H1 (cell line): ENCODE data around the gene LRRC3C. TPM values are rescaled to one million over a fixed set of nuclear protein-coding genes. Genes with fewer than 3 reads are reported as not detected.

Experiments used
- CTCF ChIA-PET: fragments of 300-600 bp; sonication (Branson Sonifier 250); formaldehyde crosslinking; loops from one replicate; lab custom pipeline; 2021; ENCODE audit not compliant: partially characterized antibody; lab: Charles Lee
- POLR2A ChIA-PET: fragments of 300-600 bp; sonication (Branson Sonifier 250); formaldehyde crosslinking; loops from one replicate; lab custom pipeline; 2021; ENCODE audit warnings: inconsistent platforms; ENCODE audit not compliant: partially characterized antibody; lab: Charles Lee
- DNase-seq, 2 experiments: peaks; one replicate each; pipeline versions ENCODE4 v3.0.0 to v3.0.0-alpha.2; 2010 to 2022; ENCODE audit warnings: low spot score in 2 of 2, low read depth in 1 of 2, mixed read lengths in 1 of 2
- FAIRE-seq: peaks from 2 replicates; lab custom pipeline; 2011; peaks lifted over from hg19 to GRCh38; lab: Jason Lieb, UNC
- H2AFZ ChIP-seq: 2 replicates; pipeline ENCODE4 v1.8.1; 2012; ENCODE audit warnings: low read length, inconsistent platforms
- H2AK5ac ChIP-seq: 2 replicates; pipeline ENCODE4 v1.6.1; 2013; ENCODE audit warnings: low read depth, low read length
- H2BK120ac ChIP-seq: replicated peaks from 2 replicates; pipeline ENCODE3; 2013; ENCODE audit warnings: low read depth, low read length, inconsistent platforms
- H2BK12ac ChIP-seq: 2 replicates; pipeline ENCODE4 v1.6.1; 2013; ENCODE audit warnings: low read depth, low read length
- H2BK15ac ChIP-seq: 2 replicates; pipeline ENCODE4 v1.6.1; 2013; ENCODE audit warnings: low read length
- H2BK20ac ChIP-seq: 2 replicates; pipeline ENCODE4 v1.6.1; 2013; ENCODE audit warnings: low read length
- H2BK5ac ChIP-seq: 2 replicates; pipeline ENCODE4 v1.6.1; 2013; ENCODE audit warnings: low read depth, low read length
- H3K14ac ChIP-seq: 2 replicates; pipeline ENCODE4 v1.6.1; 2013; ENCODE audit warnings: inconsistent platforms; ENCODE audit not compliant: insufficient read length
- H3K18ac ChIP-seq: 2 replicates; pipeline ENCODE4 v1.6.1; 2013; ENCODE audit warnings: low read length; ENCODE audit errors: extremely low read depth
- H3K23ac ChIP-seq: 2 replicates; pipeline ENCODE4 v1.6.1; 2013; ENCODE audit warnings: inconsistent platforms; ENCODE audit not compliant: insufficient read length
- H3K23me2 ChIP-seq: 2 replicates; pipeline ENCODE4 v1.6.1; 2013; ENCODE audit warnings: low read depth, low read length
- H3K27ac ChIP-seq: 2 replicates; pipeline ENCODE4 v1.6.1; 2011; ENCODE audit warnings: low read depth, low read length, inconsistent platforms
- H3K27me3 ChIP-seq, 4 experiments: replicated peaks in 1 of 4; 1 replicate in 1 of 4; 2 replicates in 3 of 4; pipeline versions ENCODE4 v1.6.1 to v1.8.1; 2011 to 2013; ENCODE audit warnings: low read length in 3 of 4, mild to moderate bottlenecking in 3 of 4, inconsistent platforms in 2 of 4, mixed read lengths in 2 of 4, moderate library complexity in 1 of 4; ENCODE audit not compliant: control insufficient read depth in 3 of 4, insufficient read depth in 3 of 4; ENCODE audit errors: extremely low read depth in 1 of 4
- H3K36me3 ChIP-seq, 4 experiments: 2 replicates each; pipeline versions ENCODE4 v1.6.1 to v1.8.1; 2011 to 2013; ENCODE audit warnings: mild to moderate bottlenecking in 4 of 4, low read length in 3 of 4, moderate library complexity in 2 of 4, control low read depth in 1 of 4, inconsistent platforms in 1 of 4; ENCODE audit not compliant: insufficient read depth in 4 of 4, control insufficient read depth in 2 of 4
- H3K4ac ChIP-seq: replicated peaks from 2 replicates; pipeline ENCODE3; 2013; ENCODE audit warnings: low read length, low read depth, mixed read lengths, inconsistent platforms; ENCODE audit not compliant: insufficient read length
- H3K4me1 ChIP-seq, 4 experiments: replicated peaks in 1 of 4; 1 replicate in 1 of 4; 2 replicates in 3 of 4; pipeline versions ENCODE4 v1.6.1 to v1.8.1; 2011 to 2013; ENCODE audit warnings: low read length in 3 of 4, inconsistent platforms in 2 of 4, mixed read lengths in 1 of 4; ENCODE audit not compliant: insufficient read depth in 4 of 4, control insufficient read depth in 3 of 4
- H3K4me2 ChIP-seq, 2 experiments: 2 replicates each; pipeline versions ENCODE4 v1.6.1 to v1.8.1; 2011 to 2013; ENCODE audit warnings: low read depth in 2 of 2, low read length in 2 of 2, control low read depth in 1 of 2, inconsistent platforms in 1 of 2, mild to moderate bottlenecking in 1 of 2; ENCODE audit not compliant: insufficient read depth in 1 of 2
- H3K4me3 ChIP-seq, 4 experiments: fragments of 200-600, 300-600 bp in 1 of 4; sonication (generic), shearing (Covaris generic), sonication (Bioruptor Twin) in 1 of 4; 2 replicates each; pipeline versions ENCODE4 v1.5.1 to v1.8.1; 2011 to 2016; ENCODE audit warnings: low read length in 4 of 4, low read depth in 3 of 4, control low read depth in 2 of 4, inconsistent platforms in 2 of 4, mild to moderate bottlenecking in 2 of 4, mixed read lengths in 1 of 4, moderate library complexity in 1 of 4; ENCODE audit not compliant: insufficient read depth in 2 of 4; ENCODE audit errors: extremely low read depth in 1 of 4
- H3K56ac ChIP-seq: replicated peaks from 2 replicates; pipeline ENCODE3; 2013; ENCODE audit warnings: low read depth, mild to moderate bottlenecking, mixed read lengths, low read length, inconsistent platforms; ENCODE audit not compliant: insufficient read length
- H3K79me1 ChIP-seq: 2 replicates; pipeline ENCODE4 v1.6.1; 2013; ENCODE audit warnings: low read depth, low read length, control low read depth
- H3K79me2 ChIP-seq, 2 experiments: 2 replicates each; pipeline versions ENCODE4 v1.6.1 to v1.8.1; 2012 to 2013; ENCODE audit warnings: low read length in 2 of 2, mild to moderate bottlenecking in 2 of 2, inconsistent platforms in 1 of 2; ENCODE audit not compliant: insufficient read depth in 2 of 2, control insufficient read depth in 1 of 2
- H3K9ac ChIP-seq, 4 experiments: replicated peaks in 1 of 4; 1 replicate in 1 of 4; 2 replicates in 3 of 4; pipeline versions ENCODE4 v1.6.1 to v1.8.1; 2011 to 2013; ENCODE audit warnings: low read depth in 3 of 4, low read length in 3 of 4, control low read depth in 2 of 4, mild to moderate bottlenecking in 2 of 4, moderate library complexity in 2 of 4, inconsistent platforms in 1 of 4; ENCODE audit errors: extremely low read depth in 1 of 4
- H3K9me3 ChIP-seq, 2 experiments: 2 replicates each; pipeline versions ENCODE4 v1.6.1 to v1.8.1; 2012 to 2013; ENCODE audit warnings: mild to moderate bottlenecking in 2 of 2, moderate library complexity in 2 of 2, control low read depth in 1 of 2, inconsistent platforms in 1 of 2, low read depth in 1 of 2, low read length in 1 of 2, mixed read lengths in 1 of 2; ENCODE audit not compliant: insufficient read depth in 2 of 2
- H4K20me1 ChIP-seq, 2 experiments: replicated peaks in 1 of 2; 2 replicates each; pipeline versions ENCODE3 to v1.8.1; 2011 to 2013; ENCODE audit warnings: inconsistent platforms in 2 of 2, low read length in 2 of 2, mild to moderate bottlenecking in 1 of 2; ENCODE audit not compliant: insufficient read depth in 2 of 2, control insufficient read depth in 1 of 2
- H4K5ac ChIP-seq: 2 replicates; pipeline ENCODE4 v1.6.1; 2013; ENCODE audit warnings: low read length, low read depth, mixed read lengths, inconsistent platforms; ENCODE audit not compliant: insufficient read length
- H4K8ac ChIP-seq: 2 replicates; pipeline ENCODE4 v1.8.0; 2013; ENCODE audit warnings: mild to moderate bottlenecking, moderate library complexity, low read length, inconsistent platforms; ENCODE audit not compliant: insufficient read depth; ENCODE audit errors: extremely low read depth
- H4K91ac ChIP-seq: replicated peaks from 2 replicates; pipeline ENCODE3; 2013; ENCODE audit warnings: low read length, mixed read lengths, inconsistent platforms; ENCODE audit not compliant: insufficient read length
- CBX5 ChIP-seq: fragments of 300-800, 300-1000 bp; sonication (generic); IDR thresholded peaks from 2 replicates; pipeline ENCODE4 v1.7.1; 2016; ENCODE audit warnings: antibody characterized with exemption, low read length, low read depth
- CREB1 ChIP-seq: IDR thresholded peaks from 2 replicates; pipeline ENCODE4 v1.6.1; 2012; ENCODE audit warnings: inconsistent platforms
- EZH2 ChIP-seq: fragments of 200-600 bp; sonication (generic); IDR thresholded peaks from 2 replicates; pipeline ENCODE4 v1.7.1; 2012; ENCODE audit warnings: low read depth, mild to moderate bottlenecking, moderate library complexity, low read length, inconsistent platforms; ENCODE audit not compliant: severe bottlenecking
- FOSL1 ChIP-seq: IDR thresholded peaks from 2 replicates; pipeline ENCODE4 v1.6.1; 2011; ENCODE audit warnings: mild to moderate bottlenecking, low read depth, low read length, moderate library complexity; ENCODE audit not compliant: insufficient read depth
- KDM1A ChIP-seq: fragments of 200-600, 300-600 bp; sonication (generic); IDR thresholded peaks from 2 replicates; pipeline ENCODE4 v1.7.1; 2016; ENCODE audit warnings: mild to moderate bottlenecking, low read length, borderline replicate concordance
- KDM4A ChIP-seq: IDR thresholded peaks from one replicate; pipeline ENCODE4 v1.7.1; 2012; ENCODE audit warnings: low read depth, mild to moderate bottlenecking, moderate library complexity, low read length, inconsistent platforms; ENCODE audit not compliant: severe bottlenecking
- POLR2AphosphoS5 ChIP-seq: IDR thresholded peaks from 2 replicates; pipeline ENCODE4 v1.6.1; 2011; ENCODE audit warnings: low read depth, low read length
- RBBP5 ChIP-seq: IDR thresholded peaks from 2 replicates; pipeline ENCODE4 v1.7.1; 2012; ENCODE audit warnings: low read depth, mild to moderate bottlenecking, inconsistent platforms, low read length, moderate library complexity, borderline replicate concordance
- SIRT6 ChIP-seq: IDR thresholded peaks from one replicate; pipeline ENCODE4 v1.7.1; 2012; ENCODE audit warnings: low read length, inconsistent platforms
- TAF7 ChIP-seq: optimal IDR thresholded peaks from 2 replicates; pipeline ENCODE3; 2011; ENCODE audit warnings: low read depth, mild to moderate bottlenecking, inconsistent platforms, low read length, moderate library complexity, borderline replicate concordance
- TBP ChIP-seq: IDR thresholded peaks from 2 replicates; pipeline ENCODE4 v1.6.1; 2011; ENCODE audit warnings: low read depth, low read length, improper control_type of control experiment
- TCF12 ChIP-seq: IDR thresholded peaks from 2 replicates; pipeline ENCODE4 v1.6.1; 2011; ENCODE audit warnings: low read depth, mild to moderate bottlenecking, low read length
- TEAD4 ChIP-seq: IDR thresholded peaks from 2 replicates; pipeline ENCODE4 v1.6.1; 2012; ENCODE audit warnings: low read depth, low read length, inconsistent platforms, mixed read lengths
- WGBS, 2 experiments: shearing (Covaris generic) in 1 of 2; methylation state at CpG; one replicate each; pipeline versions ENCODE4 v1.1.6 to v1.1.7; 2013 to 2015; ENCODE audit warnings: low lambda C conversion rate in 2 of 2, mixed read lengths in 2 of 2, inconsistent platforms in 1 of 2, low coverage in 1 of 2, missing lambda C conversion rate in 1 of 2; ENCODE audit not compliant: insufficient replicate concordance in 2 of 2, insufficient coverage in 1 of 2, insufficient read length in 1 of 2; ENCODE audit errors: extremely low coverage in 1 of 2, missing lambda C conversion rate in 1 of 2; 5-methylcytosine and 5-hydroxymethylcytosine counted together
- polyA plus RNA-seq, 7 experiments: library from polyadenylated mRNA; depleted of rRNA in 3 of 7; stranded (reverse) in 5 of 7; unstranded in 2 of 7; fragments of >200 nt in 5 of 7; fragments of 200-250 nt in 2 of 7; gene quantifications; 1 replicate in 5 of 7; 2 replicates in 1 of 7; 4 replicates in 1 of 7; pipeline versions ENCODE4 v1.2.1 to v1.2.3, GENCODE V29; 2011 to 2013; ENCODE audit warnings: missing spikeins in 2 of 7, mixed read lengths in 2 of 7
- total RNA-seq: library from RNA; stranded (reverse); fragmentation: NEBNext Ultra II Directional; extraction: Animal tissue kit (Norgen Biotek cat#: 25700); gene quantifications from 2 replicates; pipeline ENCODE4 v1.2.1, GENCODE V29; 2021

The LRRC3C gene
- total and polyA plus RNA-seq, 2 of the 8 experiments (the other 6 are each of a cell fraction or from before 2014, with no cell fraction given) = not detected

GRCh38 chr17:39963829-39964228 lies 36.3 kb downstream of the LRRC3C start:
- Histone ChIP-seq H3K56ac (no peak overlapping the region), H4K91ac (no peak overlapping the region), H2BK15ac (no peak overlapping the region), H3K14ac (no peak overlapping the region), H3K4ac (no peak overlapping the region), H4K5ac (no peak overlapping the region), H2BK20ac (no peak overlapping the region), H3K9ac (no peak overlapping the region), H4K8ac (no peak overlapping the region), H3K79me2 (no peaks in the 10 kb centered on the region), H3K4me2 (no peak overlapping the region), H2BK12ac (no peak overlapping the region), H3K23me2 (no peaks in the 10 kb centered on the region; the same call in 1 of the 2 replicates), H3K18ac (no peak overlapping the region), H3K23ac (no peak overlapping the region), H3K27ac (no peak overlapping the region), H2AFZ (no peak overlapping the region), H3K79me1 (no peaks in the 10 kb centered on the region), H2AK5ac (no peak overlapping the region), H4K20me1 (no peaks in the 10 kb centered on the region), H2BK5ac (no peak overlapping the region), H3K4me3 (no peak overlapping the region), H3K4me1 (peaks cover 0 to 3% (median 1%) of the 10 kb centered on the region in 4 experiments; a peak in 2 of 7 replicates), H2BK120ac (no peak overlapping the region), H3K9me3 (no peaks in the 10 kb centered on the region), H3K36me3 (no peaks in the 10 kb centered on the region), H3K27me3 (no peaks in the 10 kb centered on the region; a peak in 1 of 7 replicates)
- FAIRE-seq (no peak), DNase-seq (no peak)
- ChIA-PET POLR2A (interaction anchor here (1.4 to 1.8 kb wide), 2 partner anchors 10 to 12 kb away, joined by 3 read pairs; no protein-coding TSS in a partner anchor), CTCF (interaction anchor here (0.7 to 1.2 kb wide), 2 partner anchors 9 to 310 kb away, joined by 3 read pairs; no protein-coding TSS in a partner anchor)
- 85% methylated on average over 6 of the region's 6 CpGs; no CpG with 5 or more reads in 1 of the 2 experiments for WGBS, 2 experiments
- no peak for TF ChIP-seq CBX5
- TF ChIP-seq CREB1 = no peak
- no peak for TF ChIP-seq EZH2
- no peak for TF ChIP-seq TBP
- no peak for TF ChIP-seq KDM4A
- TF ChIP-seq TCF12 = no peak
- TF ChIP-seq POLR2AphosphoS5 = no peak
- TF ChIP-seq TAF7 = no peak
- TF ChIP-seq KDM1A = no peak
- no peak for TF ChIP-seq TEAD4
- TF ChIP-seq RBBP5 = no peak
- TF ChIP-seq FOSL1 = no peak
- TF ChIP-seq SIRT6 = no peak
